C1 segment of cervical spinal cord (tissue), 14 donors: Measurements from ENCODE around the gene DGCR2.
"Not testable (repeated sequence)": the region's sequence is repeated elsewhere in the genome, so short reads cannot be mapped to it uniquely, and the experiment has no call there.

Source experiments
- DNase-seq, 14 donors: peaks; one replicate each; lab custom pipeline; 2025; lab: John Stamatoyannopoulos, UW

DGCR2 gene

GRCh38 chr22:19122143-19122751 lies at the start of gene DGCR2:
Gene DGCR2 (minus strand): TSS chr22:19122412. CDS start chr22:19122206, 206 bp downstream.
- peak; percentile 59 to 96 (median 90) for DNase-seq

- DNase-seq, result no peak
These were observed 47.7 kb upstream of the DGCR2 start for GRCh38 chr22:19169947-19170318.

- DNase-seq, result no peak
These were observed 47.1 kb upstream of the DGCR2 start for GRCh38 chr22:19169002-19169946.

- DNase-seq, result no peak
These were observed 46.1 kb upstream of the DGCR2 start for GRCh38 chr22:19168088-19168890.

GRCh38 chr22:19167106-19167869 lies 45.1 kb upstream of the DGCR2 start:
- DNase-seq, result no peak

GRCh38 chr22:19166421-19166820 lies 44.2 kb upstream of the DGCR2 start:
- DNase-seq, result no peak

GRCh38 chr22:19164425-19164824 lies 42.2 kb upstream of the DGCR2 start:
- DNase-seq, result no peak

- DNase-seq, result not testable (repeated sequence)
These were observed 36.4 kb upstream of the DGCR2 start for GRCh38 chr22:19158649-19159048.

- DNase-seq, result not testable (repeated sequence)
These were observed 33.9 kb upstream of the DGCR2 start for GRCh38 chr22:19156109-19156508.

GRCh38 chr22:19152942-19153883 lies 31.0 kb upstream of the DGCR2 start:
- no peak for DNase-seq

- no peak for DNase-seq
These were observed 29.3 kb upstream of the DGCR2 start for GRCh38 chr22:19151329-19152191.

- no peak for DNase-seq
These were observed 28.5 kb upstream of the DGCR2 start for GRCh38 chr22:19150482-19151328.

GRCh38 chr22:19149991-19150390 lies 27.8 kb upstream of the DGCR2 start, which contains the start of gene GSC2:
Gene GSC2 (minus strand): TSS chr22:19150292. CDS start chr22:19150283, 9 bp downstream.
- no peak for DNase-seq

GRCh38 chr22:19149047-19149883 lies 27.1 kb upstream of the DGCR2 start:
- DNase-seq, result no peak

- no peak for DNase-seq
These were observed 26.3 kb upstream of the DGCR2 start for GRCh38 chr22:19148417-19149046.

GRCh38 chr22:19147195-19147780 lies 25.1 kb upstream of the DGCR2 start:
- no peak for DNase-seq
